Naive B cell (primary cell): ENCODE measurements around the gene PHLDA2. TPM values are rescaled to one million over a fixed set of nuclear protein-coding genes. Genes with fewer than 3 reads are reported as not detected.

ENCODE experiments used
- ATAC-seq, 2 donors: fragments of 150-1000 bp; cut with Tn5 transposase; 2 replicates each; pipeline ENCODE4 v1.10.0; 2021; ENCODE audit warnings: low read depth in 2 of 2, mild to moderate bottlenecking in 2 of 2, moderate library complexity in 2 of 2
- DNase-seq: peaks from one replicate; pipeline ENCODE4 v3.0.0; 2022
- H3K27ac Mint-ChIP-seq, 6 donors: one replicate each; pipeline ENCODE4 v1.8.0; 2020 to 2022; ENCODE audit warnings: mild to moderate bottlenecking in 6 of 6, mixed read lengths in 6 of 6, moderate library complexity in 5 of 6, inconsistent platforms in 2 of 6
- H3K27me3 Mint-ChIP-seq, 3 donors: one replicate each; pipeline ENCODE4 v1.8.0; 2021 to 2022; ENCODE audit warnings: mixed read lengths in 3 of 3, mild to moderate bottlenecking in 1 of 3
- H3K36me3 Mint-ChIP-seq, 2 donors: one replicate each; pipeline ENCODE4 v1.8.0; 2020 to 2022; ENCODE audit warnings: mixed read lengths in 2 of 2, inconsistent platforms in 1 of 2, mild to moderate bottlenecking in 1 of 2
- H3K4me1 Mint-ChIP-seq, 3 donors: one replicate each; pipeline ENCODE4 v1.8.0; 2020 to 2022; ENCODE audit warnings: mixed read lengths in 3 of 3, inconsistent platforms in 1 of 3, mild to moderate bottlenecking in 1 of 3, moderate library complexity in 1 of 3
- H3K4me3 Mint-ChIP-seq, 8 donors: one replicate each; pipeline ENCODE4 v1.8.0; 2020 to 2022; ENCODE audit warnings: mild to moderate bottlenecking in 8 of 8, mixed read lengths in 8 of 8, moderate library complexity in 8 of 8, inconsistent platforms in 2 of 8
- H3K9me3 Mint-ChIP-seq, 7 donors: one replicate each; pipeline ENCODE4 v1.8.0; 2020 to 2022; ENCODE audit warnings: mixed read lengths in 7 of 7, mild to moderate bottlenecking in 5 of 7, inconsistent platforms in 2 of 7, moderate library complexity in 1 of 7
- polyA plus RNA-seq, 6 donors: library from polyadenylated mRNA; unstranded; fragments of 300-500 nt; fragmentation: Illumina TruSeq; gene quantifications; one replicate each; pipeline ENCODE4 v1.2.3, GENCODE V29; 2021; ENCODE audit warnings: low read depth in 6 of 6

The PHLDA2 gene
- polyA plus RNA-seq, 6 donors from 2014 or later = not detected

DNA sequence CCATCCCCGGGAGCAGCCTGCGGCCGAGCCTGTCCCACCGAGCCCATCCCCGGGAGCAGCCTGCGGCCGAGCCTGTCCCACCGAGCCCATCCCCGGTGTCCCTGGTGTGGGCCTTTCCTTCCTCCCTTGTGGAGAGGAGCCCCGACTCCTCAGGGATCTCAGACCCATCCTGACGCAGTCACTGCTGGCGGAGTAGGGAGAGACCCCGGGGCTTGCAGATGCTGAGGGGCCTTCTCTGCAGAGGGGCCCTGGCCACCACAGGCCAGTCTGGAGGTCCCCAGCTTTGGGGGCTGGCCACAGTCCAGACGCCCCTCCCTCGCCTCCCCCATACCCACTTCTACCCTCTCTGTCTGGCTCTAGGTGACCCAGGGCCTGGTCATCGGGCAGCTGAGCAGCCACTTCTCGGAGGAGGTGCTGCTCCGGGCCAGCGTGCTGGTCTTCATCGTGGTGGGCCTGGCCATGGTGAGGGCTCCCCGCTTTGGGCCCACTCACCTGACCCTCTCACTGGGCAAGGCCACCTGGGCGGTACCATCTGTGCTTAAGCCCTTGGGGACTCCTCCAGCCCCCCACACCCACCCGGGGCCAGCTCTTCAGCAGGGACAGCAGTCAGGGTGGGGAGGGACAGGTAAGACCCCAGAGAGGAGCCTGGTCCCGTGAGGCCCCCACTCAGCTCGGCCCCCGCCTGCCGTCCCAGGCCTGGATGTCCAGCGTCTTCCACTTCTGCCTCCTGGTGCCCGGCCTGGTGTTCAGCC lies 7.3 kb downstream of the PHLDA2 start:
- Mint-ChIP-seq H3K27me3 (peaks cover 0 to 8% (median 7%) of the 10 kb centered on the region in 3 donors), H3K9me3 (no peaks in the 10 kb centered on the region), H3K4me3 (no peak overlapping the region), H3K4me1 (no peaks in the 10 kb centered on the region), H3K27ac (no peak overlapping the region), H3K36me3 (no peaks in the 10 kb centered on the region)
- no peak for DNase-seq
- no peak for ATAC-seq

DNA sequence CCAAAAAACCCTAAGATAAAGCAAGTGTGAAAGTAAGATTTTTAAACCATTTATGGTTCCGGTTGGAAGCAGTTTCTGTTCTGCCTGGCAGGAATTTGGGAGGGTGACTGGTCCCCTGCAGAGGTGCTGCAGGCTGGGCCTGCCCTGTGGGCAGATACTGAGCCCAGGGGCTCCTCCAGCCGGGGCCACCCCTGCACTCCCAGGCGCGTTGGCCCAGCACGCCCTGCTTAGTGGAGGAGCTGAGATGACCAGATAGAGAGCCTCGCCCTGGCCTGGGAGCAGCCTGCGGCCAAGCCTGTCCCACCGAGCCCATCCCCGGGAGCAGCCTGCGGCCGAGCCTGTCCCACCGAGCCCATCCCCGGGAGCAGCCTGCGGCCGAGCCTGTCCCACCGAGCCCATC lies 8.0 kb downstream of the PHLDA2 start:
- H3K27ac Mint-ChIP-seq = no peak overlapping the region
- ATAC-seq (no peak), DNase-seq (no peak)
- H3K27me3 Mint-ChIP-seq = peaks cover 0 to 2% (median under 1%) of the 10 kb centered on the region in 3 donors
- no peaks in the 10 kb centered on the region for H3K4me1 Mint-ChIP-seq
- H3K36me3 Mint-ChIP-seq = no peaks in the 10 kb centered on the region
- no peaks in the 10 kb centered on the region for H3K9me3 Mint-ChIP-seq
- no peak overlapping the region for H3K4me3 Mint-ChIP-seq

DNA sequence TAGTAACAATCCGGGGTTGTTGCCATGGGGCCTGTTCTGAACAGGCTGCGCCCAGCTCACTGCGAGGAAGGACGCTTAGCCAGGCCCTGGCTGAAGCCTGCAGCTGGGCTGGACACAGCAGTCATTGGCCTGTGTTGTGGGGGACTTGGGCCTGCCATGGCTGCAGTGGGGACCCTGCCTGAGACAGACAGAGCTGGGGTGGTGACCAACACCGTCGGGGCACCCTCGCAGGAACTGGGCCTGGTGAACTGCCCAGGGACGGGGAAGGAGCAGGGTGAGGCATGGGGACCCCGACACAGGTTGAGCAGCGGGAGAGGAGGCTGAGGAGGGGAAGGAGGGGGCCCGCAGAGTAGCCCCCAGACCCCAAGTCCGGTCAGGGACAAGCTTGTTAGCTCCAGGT lies 8.9 kb downstream of the PHLDA2 start:
- H3K27me3 Mint-ChIP-seq = no peaks in the 10 kb centered on the region
- ATAC-seq = no peak
- H3K4me3 Mint-ChIP-seq = no peak overlapping the region
- H3K4me1 Mint-ChIP-seq = no peaks in the 10 kb centered on the region
- H3K9me3 Mint-ChIP-seq = no peaks in the 10 kb centered on the region
- DNase-seq = no peak
- H3K27ac Mint-ChIP-seq = no peak overlapping the region
- H3K36me3 Mint-ChIP-seq = no peaks in the 10 kb centered on the region

DNA sequence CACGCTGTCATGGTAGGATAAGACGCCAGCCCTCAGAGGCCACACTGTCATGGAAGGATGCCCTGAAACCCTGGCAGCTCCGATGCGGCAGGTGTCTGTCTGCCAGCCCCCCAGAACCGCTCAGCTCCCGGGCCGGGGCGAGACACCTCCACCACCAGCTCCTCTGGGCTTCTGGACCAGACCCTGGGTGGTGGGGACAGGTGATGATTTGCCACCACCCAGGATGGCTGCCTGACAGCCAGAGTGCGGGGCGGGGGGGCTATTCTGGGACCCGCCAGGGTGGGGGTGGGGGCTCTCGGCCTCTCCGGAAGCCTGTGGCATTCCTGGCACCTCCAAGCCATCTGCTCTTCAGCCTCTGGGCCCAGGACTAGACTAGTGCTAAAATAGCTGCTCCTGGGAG lies 9.4 kb downstream of the PHLDA2 start:
- no peaks in the 10 kb centered on the region for H3K9me3 Mint-ChIP-seq
- no peak overlapping the region for H3K4me3 Mint-ChIP-seq
- no peak overlapping the region for H3K27ac Mint-ChIP-seq

GRCh38 chr11:2919188-2919587 lies 10.0 kb downstream of the PHLDA2 start:
- Mint-ChIP-seq H3K4me1 (peaks cover 4 to 7% (median 5%) of the 10 kb centered on the region in 3 donors), H3K27me3 (no peaks in the 10 kb centered on the region), H3K27ac (no peak overlapping the region), H3K36me3 (no peaks in the 10 kb centered on the region), H3K4me3 (no peak overlapping the region), H3K9me3 (no peaks in the 10 kb centered on the region)
- ATAC-seq (no peak), DNase-seq (no peak)

More for the DNA sequence above, 9.4 kb downstream of the PHLDA2 start:
- H3K4me1 Mint-ChIP-seq = peaks cover 0 to 1% (median under 1%) of the 10 kb centered on the region in 3 donors
- no peak for DNase-seq
- no peaks in the 10 kb centered on the region for H3K27me3 Mint-ChIP-seq
- no peaks in the 10 kb centered on the region for H3K36me3 Mint-ChIP-seq
- ATAC-seq = no peak

- no peaks in the 10 kb centered on the region for H3K27me3 Mint-ChIP-seq
Observed at GRCh38 chr11:2917842-2918490, 11.3 kb downstream of the PHLDA2 start.

GRCh38 chr11:2916892-2917645 lies 12.2 kb downstream of the PHLDA2 start:
- Mint-ChIP-seq H3K27ac (no peak overlapping the region), H3K9me3 (no peaks in the 10 kb centered on the region), H3K36me3 (no peaks in the 10 kb centered on the region), H3K27me3 (peaks cover 0 to under 1% (median 0%) of the 10 kb centered on the region in 3 donors), H3K4me1 (peaks cover 13 to 20% (median 17%) of the 10 kb centered on the region in 3 donors), H3K4me3 (no peak overlapping the region)
- ATAC-seq (no peak), DNase-seq (no peak)

More at GRCh38 chr11:2917842-2918490, 11.3 kb downstream of the PHLDA2 start:
- no peaks in the 10 kb centered on the region for H3K9me3 Mint-ChIP-seq
- no peaks in the 10 kb centered on the region for H3K36me3 Mint-ChIP-seq
- H3K4me3 Mint-ChIP-seq = no peak overlapping the region
- peaks cover 13 to 19% (median 16%) of the 10 kb centered on the region in 3 donors for H3K4me1 Mint-ChIP-seq
- ATAC-seq (no peak), DNase-seq (no peak)
- no peak overlapping the region for H3K27ac Mint-ChIP-seq

DNA sequence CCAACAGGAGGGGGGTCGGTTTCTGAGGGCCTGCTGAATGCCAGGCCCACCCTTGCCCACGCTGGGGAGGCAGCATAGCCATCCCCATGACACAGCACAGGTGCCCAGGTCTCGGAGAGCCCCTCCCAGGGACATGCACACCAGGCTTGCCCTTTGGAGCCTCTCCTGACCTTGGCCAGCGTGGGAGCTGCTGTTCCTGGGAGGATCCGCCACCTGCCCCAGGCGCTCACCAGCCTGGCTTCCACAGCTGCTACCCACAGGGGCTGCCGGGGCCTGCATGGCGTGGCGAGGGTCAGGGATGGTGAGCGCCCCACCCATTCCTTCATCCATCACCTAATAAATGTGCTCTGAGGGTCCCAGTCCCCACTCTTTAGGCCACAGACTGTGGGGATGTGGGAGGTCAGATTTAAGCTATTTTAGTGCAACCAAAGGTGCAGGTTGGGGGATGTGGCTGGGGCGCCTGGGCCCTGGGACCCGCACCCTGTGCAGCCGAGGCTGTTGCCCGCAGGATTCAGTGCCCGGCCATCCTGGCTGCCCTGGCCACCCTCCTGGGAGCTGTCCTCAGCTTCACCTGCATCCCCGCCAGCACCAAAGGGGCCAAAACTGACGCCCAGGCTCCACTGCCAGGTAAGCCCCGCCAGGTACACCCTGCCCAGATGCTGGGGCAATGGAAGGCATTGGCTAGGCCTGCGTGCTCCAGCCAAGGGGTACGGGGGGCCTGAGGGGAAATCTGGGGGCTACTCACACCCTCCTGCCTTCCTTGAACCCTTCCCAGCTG lies 12.9 kb downstream of the PHLDA2 start:
- Mint-ChIP-seq H3K36me3 (no peaks in the 10 kb centered on the region), H3K4me1 (peaks cover 17 to 20% (median 17%) of the 10 kb centered on the region in 3 donors), H3K27me3 (peaks cover 0 to 7% (median 4%) of the 10 kb centered on the region in 3 donors), H3K27ac (no peak overlapping the region), H3K9me3 (no peaks in the 10 kb centered on the region), H3K4me3 (no peak overlapping the region)
- DNase-seq (no peak), ATAC-seq (no peak)

DNA sequence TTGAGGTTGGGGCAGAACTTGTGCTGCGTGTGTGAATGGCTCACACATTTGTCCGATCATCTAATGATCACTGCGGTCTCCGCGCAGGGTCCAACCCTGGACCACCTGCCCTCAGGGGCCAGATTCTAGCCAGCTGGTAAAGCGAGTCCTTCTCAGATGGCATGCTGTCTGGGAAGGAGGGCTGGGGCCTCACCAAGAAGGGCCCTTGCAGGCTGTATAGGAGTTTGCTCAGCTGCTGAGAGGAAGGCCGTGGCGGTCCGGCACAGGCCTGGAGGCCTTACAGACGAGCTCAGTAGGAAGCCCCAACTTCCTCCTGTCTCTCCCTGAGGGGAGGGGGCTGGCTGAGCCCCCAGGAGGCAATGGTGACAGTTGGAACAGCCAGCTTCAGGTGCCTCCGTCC lies 13.7 kb downstream of the PHLDA2 start:
- H3K9me3 Mint-ChIP-seq = no peaks in the 10 kb centered on the region
- peak overlapping the region in 1 of 6 donors; percentile 15 for H3K27ac Mint-ChIP-seq
- no peak overlapping the region for H3K4me3 Mint-ChIP-seq
- ATAC-seq (no peak), DNase-seq (no peak)
- peaks cover 0 to 14% (median 4%) of the 10 kb centered on the region in 3 donors for H3K27me3 Mint-ChIP-seq
- H3K4me1 Mint-ChIP-seq = peaks cover 17 to 20% (median 17%) of the 10 kb centered on the region in 3 donors
- no peaks in the 10 kb centered on the region for H3K36me3 Mint-ChIP-seq

DNA sequence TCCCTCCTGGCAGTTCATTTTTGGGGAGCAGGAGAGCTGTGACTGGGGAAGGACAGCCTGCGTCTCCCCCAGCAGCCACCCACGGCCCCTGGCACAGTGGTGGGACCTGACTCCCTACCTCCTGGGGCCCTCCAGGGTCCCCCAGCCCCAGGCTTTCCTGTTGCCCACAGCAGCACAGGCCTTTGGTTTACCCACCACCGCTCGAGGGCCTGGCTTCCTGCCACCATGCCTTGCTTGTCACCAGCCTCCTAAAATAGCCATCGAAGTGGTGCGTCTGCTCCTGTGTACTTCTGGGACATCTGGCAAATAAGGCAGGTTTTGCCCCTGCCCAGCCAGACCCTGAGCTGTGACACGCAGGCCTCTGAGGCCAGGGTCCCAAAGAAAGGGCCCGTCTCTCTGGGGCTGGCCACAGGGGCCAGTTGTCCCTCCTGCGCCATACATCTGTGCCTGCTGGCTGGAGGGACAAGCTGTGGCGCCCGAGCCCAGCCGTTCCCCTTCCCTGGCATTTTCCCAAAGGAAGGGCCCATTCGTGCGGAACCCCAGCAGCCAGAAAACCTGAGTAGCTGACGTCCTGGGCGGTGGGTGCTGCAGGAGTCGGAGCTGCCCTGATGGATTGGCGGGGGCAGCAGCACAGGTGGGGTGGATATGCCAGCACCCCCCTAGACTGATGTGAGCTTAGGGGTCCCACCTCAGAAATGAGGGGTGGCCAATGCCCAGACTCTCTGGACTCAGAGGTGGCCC lies 14.6 kb downstream of the PHLDA2 start:
- ATAC-seq (no peak), DNase-seq (no peak)
- Mint-ChIP-seq H3K27ac (peak overlapping the region in 1 of 6 donors; percentile 63), H3K9me3 (no peaks in the 10 kb centered on the region), H3K4me1 (peaks cover 17 to 20% (median 17%) of the 10 kb centered on the region in 3 donors), H3K4me3 (peak overlapping the region in 1 of 8 donors; percentile 53), H3K27me3 (peaks cover 0 to 19% (median 4%) of the 10 kb centered on the region in 3 donors), H3K36me3 (no peaks in the 10 kb centered on the region)

GRCh38 chr11:2913776-2914175 lies 15.4 kb downstream of the PHLDA2 start:
- no peaks in the 10 kb centered on the region for H3K9me3 Mint-ChIP-seq
- DNase-seq (no peak), ATAC-seq (peak in 1 of 2 donors; percentile 32)
- H3K27ac Mint-ChIP-seq = peak overlapping the region in 1 of 6 donors; percentile 15
- peaks cover 0 to 19% (median 4%) of the 10 kb centered on the region in 3 donors for H3K27me3 Mint-ChIP-seq
- no peaks in the 10 kb centered on the region for H3K36me3 Mint-ChIP-seq
- peak overlapping the region in 4 of 8 donors; percentile 40 to 62 (median 56) for H3K4me3 Mint-ChIP-seq
- H3K4me1 Mint-ChIP-seq = peaks cover 17 to 20% (median 17%) of the 10 kb centered on the region in 3 donors

DNA sequence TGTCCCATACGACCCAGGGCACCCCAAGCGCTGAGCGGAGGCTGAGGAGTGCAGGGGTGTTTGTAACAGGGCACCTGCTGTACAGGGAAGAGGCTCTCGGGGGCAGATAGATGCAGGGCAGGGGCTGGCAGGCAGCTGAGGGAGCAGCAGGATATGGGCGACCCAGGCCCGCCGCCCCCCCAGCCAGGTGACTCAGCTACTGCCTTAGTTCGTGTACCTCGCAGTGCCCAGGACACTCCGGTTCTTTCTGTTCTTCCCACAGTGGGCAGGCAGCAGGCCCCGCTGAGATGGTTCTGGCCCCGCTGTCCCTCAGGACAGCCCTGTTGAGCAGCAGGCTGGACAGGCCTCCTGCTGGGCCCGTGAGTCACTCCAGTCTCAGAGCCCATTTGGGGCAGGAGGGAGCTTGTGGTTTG lies 16.2 kb downstream of the PHLDA2 start:
- no peak for ATAC-seq
- Mint-ChIP-seq H3K4me3 (no peak overlapping the region), H3K27me3 (peaks cover 0 to 27% (median 4%) of the 10 kb centered on the region in 3 donors), H3K36me3 (no peaks in the 10 kb centered on the region), H3K4me1 (peaks cover 17 to 20% (median 17%) of the 10 kb centered on the region in 3 donors), H3K9me3 (no peaks in the 10 kb centered on the region), H3K27ac (no peak overlapping the region)
- no peak for DNase-seq
